PC-9 (cell line): Measurements from ENCODE around the gene CPTP.

Experiments
- EZH2 ChIP-seq: fragments of 200-600 bp; sonication (generic); IDR thresholded peaks from 2 replicates; pipeline ENCODE4 v1.8.0; 2017; ENCODE audit warnings: antibody characterized with exemption, low read depth
- TF ChIP-seq, protein P1 (sequence below): fragments of 200-600 bp; sonication (generic); conservative IDR thresholded peaks from 2 replicates; pipeline ENCODE4 v1.6.1; 2017; ENCODE audit warnings: mixed run types, antibody characterized with exemption, mild to moderate bottlenecking, moderate library complexity

- TF ChIP-seq, protein P1, sequence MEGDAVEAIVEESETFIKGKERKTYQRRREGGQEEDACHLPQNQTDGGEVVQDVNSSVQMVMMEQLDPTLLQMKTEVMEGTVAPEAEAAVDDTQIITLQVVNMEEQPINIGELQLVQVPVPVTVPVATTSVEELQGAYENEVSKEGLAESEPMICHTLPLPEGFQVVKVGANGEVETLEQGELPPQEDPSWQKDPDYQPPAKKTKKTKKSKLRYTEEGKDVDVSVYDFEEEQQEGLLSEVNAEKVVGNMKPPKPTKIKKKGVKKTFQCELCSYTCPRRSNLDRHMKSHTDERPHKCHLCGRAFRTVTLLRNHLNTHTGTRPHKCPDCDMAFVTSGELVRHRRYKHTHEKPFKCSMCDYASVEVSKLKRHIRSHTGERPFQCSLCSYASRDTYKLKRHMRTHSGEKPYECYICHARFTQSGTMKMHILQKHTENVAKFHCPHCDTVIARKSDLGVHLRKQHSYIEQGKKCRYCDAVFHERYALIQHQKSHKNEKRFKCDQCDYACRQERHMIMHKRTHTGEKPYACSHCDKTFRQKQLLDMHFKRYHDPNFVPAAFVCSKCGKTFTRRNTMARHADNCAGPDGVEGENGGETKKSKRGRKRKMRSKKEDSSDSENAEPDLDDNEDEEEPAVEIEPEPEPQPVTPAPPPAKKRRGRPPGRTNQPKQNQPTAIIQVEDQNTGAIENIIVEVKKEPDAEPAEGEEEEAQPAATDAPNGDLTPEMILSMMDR: no peak
- TF ChIP-seq EZH2: no peak
Observed at GRCh38 chr1:1371364-1371745, 46.8 kb downstream of the CPTP start.
